Activated CD8-positive, alpha-beta memory T cell treated with anti-CD3 and anti-CD28 coated beads, Interleukin-2, amount 50 U/mL, for 24 hours (primary cell): Measurements from ENCODE around the gene S100A6.

Source experiments
- DNase-seq: peaks from one replicate; pipeline ENCODE4 v3.0.0-alpha.2; 2020; ENCODE audit errors: extremely low read depth

The S100A6 gene

GRCh38 chr1:153545067-153546055 lies 9.6 kb upstream of the S100A6 start, which contains the start of gene S100A4:
TSS of gene S100A4 (minus strand) at chr1:153545806. CDS start at chr1:153544794, 1,012 bp downstream.
- DNase-seq = peak; percentile 86

GRCh38 chr1:153544453-153545066 lies 8.8 kb upstream of the S100A6 start:
- DNase-seq = no peak

- no peak for DNase-seq
Measured at GRCh38 chr1:153543736-153544135, 7.9 kb upstream of the S100A6 start.

- no peak for DNase-seq
Measured at GRCh38 chr1:153542956-153543711, 7.3 kb upstream of the S100A6 start.

- no peak for DNase-seq
Measured at GRCh38 chr1:153541641-153542590, 6.1 kb upstream of the S100A6 start.

- DNase-seq = no peak
Measured at GRCh38 chr1:153540394-153541361, 4.9 kb upstream of the S100A6 start, which contains the start of gene S100A5. TSS of gene S100A5 (minus strand) at chr1:153540934. CDS start at chr1:153540191, 743 bp downstream.

- no peak for DNase-seq
Measured at GRCh38 chr1:153539395-153540093, 3.8 kb upstream of the S100A6 start.

GRCh38 chr1:153538315-153538821 lies 2.6 kb upstream of the S100A6 start:
- no peak for DNase-seq

- no peak for DNase-seq
Measured at GRCh38 chr1:153537376-153537730, 1.6 kb upstream of the S100A6 start.

- no peak for DNase-seq
Measured at GRCh38 chr1:153536671-153537375, 1.0 kb upstream of the S100A6 start.

GRCh38 chr1:153536012-153536670 lies 350 bp upstream of the S100A6 start:
- DNase-seq = peak; percentile 65

- no peak for DNase-seq
Measured at GRCh38 chr1:153534925-153535241, 908 bp downstream of the S100A6 start.

GRCh38 chr1:153534226-153534924 lies 1.4 kb downstream of the S100A6 start:
- DNase-seq = no peak

- no peak for DNase-seq
Measured at GRCh38 chr1:153533689-153534201, 2.0 kb downstream of the S100A6 start.

- DNase-seq = no peak
Measured at GRCh38 chr1:153532769-153533599, 2.8 kb downstream of the S100A6 start.

GRCh38 chr1:153532181-153532580 lies 3.6 kb downstream of the S100A6 start:
- no peak for DNase-seq
